Neural cell (in vitro differentiated cells): ENCODE measurements around the gene ADAMTS18.

Source experiments
- EP300 ChIP-seq: fragments of 450-650 bp; conservative IDR thresholded peaks from 2 replicates; pipeline ENCODE4 v1.6.1; 2014; ENCODE audit warnings: antibody characterized with exemption, mild to moderate bottlenecking, moderate library complexity; ENCODE audit not compliant: poor library complexity, severe bottlenecking
- EZH2 ChIP-seq: fragments of 200-600, 300-800 bp; shearing (Covaris generic), sonication (generic); IDR thresholded peaks from 2 replicates; pipeline ENCODE4 v1.6.1; 2014; ENCODE audit warnings: antibody characterized with exemption, low read length, borderline replicate concordance, mild to moderate bottlenecking; ENCODE audit not compliant: insufficient read depth, poor library complexity, severe bottlenecking
- MXI1 ChIP-seq: fragments of 450-650 bp; conservative IDR thresholded peaks from 2 replicates; pipeline ENCODE4 v1.6.1; 2014; ENCODE audit warnings: antibody characterized with exemption, mild to moderate bottlenecking; ENCODE audit not compliant: poor library complexity, severe bottlenecking
- POLR2AphosphoS5 ChIP-seq: IDR thresholded peaks from 2 replicates; pipeline ENCODE4 v1.6.1; 2012
- RAD21 ChIP-seq: fragments of 450-650 bp; conservative IDR thresholded peaks from 2 replicates; pipeline ENCODE4 v1.6.1; 2014; ENCODE audit warnings: antibody characterized with exemption, mild to moderate bottlenecking, moderate library complexity
- SMC3 ChIP-seq: fragments of 450-650 bp; conservative IDR thresholded peaks from 2 replicates; pipeline ENCODE4 v1.6.1; 2014; ENCODE audit warnings: antibody characterized with exemption, mild to moderate bottlenecking, moderate library complexity; ENCODE audit not compliant: poor library complexity
- TAF1 ChIP-seq: IDR thresholded peaks from 2 replicates; pipeline ENCODE4 v1.6.1; 2012; ENCODE audit warnings: low read depth
- TF ChIP-seq, protein P1 (sequence below): fragments of 450-650 bp; IDR thresholded peaks from 2 replicates; pipeline ENCODE4 v1.5.1; 2014; ENCODE audit warnings: antibody characterized with exemption, mild to moderate bottlenecking, moderate library complexity; ENCODE audit not compliant: poor library complexity, severe bottlenecking
- TF ChIP-seq, protein P2 (sequence below): IDR thresholded peaks from 2 replicates; pipeline ENCODE4 v1.6.1; 2012; ENCODE audit warnings: borderline replicate concordance

DNA sequence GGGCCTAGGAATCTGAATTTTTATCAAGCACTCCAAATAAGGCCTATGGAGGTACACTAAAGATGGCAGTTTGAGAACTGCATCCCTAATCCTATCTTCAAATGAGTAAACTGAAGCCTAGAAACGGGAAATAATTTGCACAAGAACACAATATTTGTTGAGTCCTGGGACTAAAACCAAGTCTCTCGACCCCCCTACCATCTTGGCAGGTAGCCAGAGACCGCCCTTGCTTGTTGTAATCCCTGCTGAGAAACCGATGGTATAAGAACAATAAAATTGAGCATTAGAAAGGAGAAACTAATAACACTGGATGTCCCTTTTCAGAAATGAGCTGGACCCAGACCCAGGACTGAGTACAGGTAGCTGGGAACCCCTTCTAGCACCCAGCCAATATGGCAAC lies 24.4 kb downstream of the ADAMTS18 start:
- no peak for TF ChIP-seq POLR2AphosphoS5
- TF ChIP-seq, protein P1, sequence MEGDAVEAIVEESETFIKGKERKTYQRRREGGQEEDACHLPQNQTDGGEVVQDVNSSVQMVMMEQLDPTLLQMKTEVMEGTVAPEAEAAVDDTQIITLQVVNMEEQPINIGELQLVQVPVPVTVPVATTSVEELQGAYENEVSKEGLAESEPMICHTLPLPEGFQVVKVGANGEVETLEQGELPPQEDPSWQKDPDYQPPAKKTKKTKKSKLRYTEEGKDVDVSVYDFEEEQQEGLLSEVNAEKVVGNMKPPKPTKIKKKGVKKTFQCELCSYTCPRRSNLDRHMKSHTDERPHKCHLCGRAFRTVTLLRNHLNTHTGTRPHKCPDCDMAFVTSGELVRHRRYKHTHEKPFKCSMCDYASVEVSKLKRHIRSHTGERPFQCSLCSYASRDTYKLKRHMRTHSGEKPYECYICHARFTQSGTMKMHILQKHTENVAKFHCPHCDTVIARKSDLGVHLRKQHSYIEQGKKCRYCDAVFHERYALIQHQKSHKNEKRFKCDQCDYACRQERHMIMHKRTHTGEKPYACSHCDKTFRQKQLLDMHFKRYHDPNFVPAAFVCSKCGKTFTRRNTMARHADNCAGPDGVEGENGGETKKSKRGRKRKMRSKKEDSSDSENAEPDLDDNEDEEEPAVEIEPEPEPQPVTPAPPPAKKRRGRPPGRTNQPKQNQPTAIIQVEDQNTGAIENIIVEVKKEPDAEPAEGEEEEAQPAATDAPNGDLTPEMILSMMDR, result no peak
- TF ChIP-seq SMC3, result no peak
- TF ChIP-seq, protein P2, sequence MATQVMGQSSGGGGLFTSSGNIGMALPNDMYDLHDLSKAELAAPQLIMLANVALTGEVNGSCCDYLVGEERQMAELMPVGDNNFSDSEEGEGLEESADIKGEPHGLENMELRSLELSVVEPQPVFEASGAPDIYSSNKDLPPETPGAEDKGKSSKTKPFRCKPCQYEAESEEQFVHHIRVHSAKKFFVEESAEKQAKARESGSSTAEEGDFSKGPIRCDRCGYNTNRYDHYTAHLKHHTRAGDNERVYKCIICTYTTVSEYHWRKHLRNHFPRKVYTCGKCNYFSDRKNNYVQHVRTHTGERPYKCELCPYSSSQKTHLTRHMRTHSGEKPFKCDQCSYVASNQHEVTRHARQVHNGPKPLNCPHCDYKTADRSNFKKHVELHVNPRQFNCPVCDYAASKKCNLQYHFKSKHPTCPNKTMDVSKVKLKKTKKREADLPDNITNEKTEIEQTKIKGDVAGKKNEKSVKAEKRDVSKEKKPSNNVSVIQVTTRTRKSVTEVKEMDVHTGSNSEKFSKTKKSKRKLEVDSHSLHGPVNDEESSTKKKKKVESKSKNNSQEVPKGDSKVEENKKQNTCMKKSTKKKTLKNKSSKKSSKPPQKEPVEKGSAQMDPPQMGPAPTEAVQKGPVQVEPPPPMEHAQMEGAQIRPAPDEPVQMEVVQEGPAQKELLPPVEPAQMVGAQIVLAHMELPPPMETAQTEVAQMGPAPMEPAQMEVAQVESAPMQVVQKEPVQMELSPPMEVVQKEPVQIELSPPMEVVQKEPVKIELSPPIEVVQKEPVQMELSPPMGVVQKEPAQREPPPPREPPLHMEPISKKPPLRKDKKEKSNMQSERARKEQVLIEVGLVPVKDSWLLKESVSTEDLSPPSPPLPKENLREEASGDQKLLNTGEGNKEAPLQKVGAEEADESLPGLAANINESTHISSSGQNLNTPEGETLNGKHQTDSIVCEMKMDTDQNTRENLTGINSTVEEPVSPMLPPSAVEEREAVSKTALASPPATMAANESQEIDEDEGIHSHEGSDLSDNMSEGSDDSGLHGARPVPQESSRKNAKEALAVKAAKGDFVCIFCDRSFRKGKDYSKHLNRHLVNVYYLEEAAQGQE, result no peak
- TF ChIP-seq MXI1, result no peak
- no peak for TF ChIP-seq EP300
- TF ChIP-seq RAD21, result no peak
- TF ChIP-seq EZH2, result no peak
- no peak for TF ChIP-seq TAF1
